GM23248 (cell line): ENCODE results near the gene INO80D.

Experiments
- EZH2 ChIP-seq: fragments of 200-600 bp; sonication (generic); IDR thresholded peaks from 2 replicates; pipeline ENCODE4 v1.6.1; 2018; ENCODE audit warnings: antibody characterized with exemption, mild to moderate bottlenecking; ENCODE audit not compliant: insufficient read depth, poor library complexity, severe bottlenecking
- EZH2phosphoT487 ChIP-seq: fragments of 200-600 bp; sonication (generic); IDR thresholded peaks from 2 replicates; pipeline ENCODE4 v1.6.1; 2018; ENCODE audit warnings: antibody characterized with exemption, moderate library complexity, mild to moderate bottlenecking, low read depth; ENCODE audit not compliant: insufficient read depth

GRCh38 chr2:206004004-206004693 is 81.8 kb downstream of the INO80D start:
- TF ChIP-seq EZH2 (no peak), EZH2phosphoT487 (no peak)
